ENCODE measurements around the gene ACOX2.
A peak's percentile ranks its signal among the peaks of the same experiment; 100 is the strongest.

ACOX2 gene

GRCh38 chr3:58562498-58562897, 25.5 kb upstream of the ACOX2 start:
- no peak overlapping the region for H3K27ac ChIP-seq (ENCODE audit: low read depth, low read length)
- no peaks in the 10 kb centered on the region for H4K20me1 ChIP-seq (ENCODE audit: control insufficient read depth, insufficient read depth, low read depth, low read length)
- no peak overlapping the region for H3K4me3 ChIP-seq (ENCODE audit: low read length)
- TF ChIP-seq CTCF (IDR thresholded peaks at IDR 0.05; ENCODE audit: low read depth, low read length, poor library complexity, severe bottlenecking) = no peak
- no peak for TF ChIP-seq EZH2phosphoT487 (IDR thresholded peaks at IDR 0.05; ENCODE audit: borderline replicate concordance, low read length)
- no peaks in the 10 kb centered on the region; the same call in 1 of the 2 replicates for H3K27me3 ChIP-seq (ENCODE audit: control insufficient read depth, low read length)
- no peaks in the 10 kb centered on the region for H3K4me1 ChIP-seq (ENCODE audit: control insufficient read depth, low read length)
- H3K9me2 ChIP-seq (replicated peaks; ENCODE audit: control insufficient read depth, low read length) = no peaks in the 10 kb centered on the region
- no peak overlapping the region for H3K4me2 ChIP-seq (ENCODE audit: low read length)
- H3F3A ChIP-seq (ENCODE audit: control insufficient read depth, insufficient read depth) = no peaks in the 10 kb centered on the region
- no peaks in the 10 kb centered on the region for H3K36me3 ChIP-seq (ENCODE audit: control insufficient read depth, low read length)
- H3K79me2 ChIP-seq (ENCODE audit: control insufficient read depth, low read length) = no peaks in the 10 kb centered on the region
- no peaks in the 10 kb centered on the region for H3K9me3 ChIP-seq (ENCODE audit: control insufficient read depth, insufficient read depth, low read length)

- TF ChIP-seq EZH2phosphoT487 (IDR thresholded peaks at IDR 0.05; ENCODE audit: borderline replicate concordance, low read length) (no peak), CTCF (IDR thresholded peaks at IDR 0.05; ENCODE audit: low read depth, low read length, poor library complexity, severe bottlenecking) (peak; percentile 44)
- H3K4me2 ChIP-seq (ENCODE audit: low read length) = no peak overlapping the region
- no peak overlapping the region for H3K27ac ChIP-seq (ENCODE audit: low read depth, low read length)
Measured at GRCh38 chr3:58560771-58561311, 23.9 kb upstream of the ACOX2 start.

GRCh38 chr3:58559586-58559985, 22.6 kb upstream of the ACOX2 start:
- Histone ChIP-seq H3K9me3 (ENCODE audit: control insufficient read depth, insufficient read depth, low read length) (no peaks in the 10 kb centered on the region), H3K27me3 (ENCODE audit: control insufficient read depth, low read length) (peaks cover 8% of the 10 kb centered on the region; the same call in 1 of the 2 replicates), H3K4me2 (ENCODE audit: low read length) (no peak overlapping the region), H4K20me1 (ENCODE audit: control insufficient read depth, insufficient read depth, low read depth, low read length) (no peaks in the 10 kb centered on the region), H3K9me2 (replicated peaks; ENCODE audit: control insufficient read depth, low read length) (no peaks in the 10 kb centered on the region), H3K27ac (ENCODE audit: low read depth, low read length) (no peak overlapping the region), H3K4me3 (ENCODE audit: low read length) (no peak overlapping the region), H3F3A (ENCODE audit: control insufficient read depth, insufficient read depth) (no peaks in the 10 kb centered on the region), H3K79me2 (ENCODE audit: control insufficient read depth, low read length) (no peaks in the 10 kb centered on the region), H3K36me3 (ENCODE audit: control insufficient read depth, low read length) (no peaks in the 10 kb centered on the region), H3K4me1 (ENCODE audit: control insufficient read depth, low read length) (no peaks in the 10 kb centered on the region)
- TF ChIP-seq CTCF (IDR thresholded peaks at IDR 0.05; ENCODE audit: low read depth, low read length, poor library complexity, severe bottlenecking) (no peak), EZH2phosphoT487 (IDR thresholded peaks at IDR 0.05; ENCODE audit: borderline replicate concordance, low read length) (no peak)

More at GRCh38 chr3:58560771-58561311, 23.9 kb upstream of the ACOX2 start:
- H3F3A ChIP-seq (ENCODE audit: control insufficient read depth, insufficient read depth) = no peaks in the 10 kb centered on the region
- H3K9me2 ChIP-seq (replicated peaks; ENCODE audit: control insufficient read depth, low read length) = no peaks in the 10 kb centered on the region
- no peaks in the 10 kb centered on the region for H3K79me2 ChIP-seq (ENCODE audit: control insufficient read depth, low read length)
- H3K36me3 ChIP-seq (ENCODE audit: control insufficient read depth, low read length) = no peaks in the 10 kb centered on the region
- H3K4me3 ChIP-seq (ENCODE audit: low read length) = no peak overlapping the region
- no peaks in the 10 kb centered on the region for H3K4me1 ChIP-seq (ENCODE audit: control insufficient read depth, low read length)
- H3K27me3 ChIP-seq (ENCODE audit: control insufficient read depth, low read length) = peaks cover 5% of the 10 kb centered on the region; the same call in 1 of the 2 replicates
- no peaks in the 10 kb centered on the region for H4K20me1 ChIP-seq (ENCODE audit: control insufficient read depth, insufficient read depth, low read depth, low read length)
- no peaks in the 10 kb centered on the region for H3K9me3 ChIP-seq (ENCODE audit: control insufficient read depth, insufficient read depth, low read length)

Measured in DOHH2 (cell line).